Measurements from ENCODE around the gene TPRG1L. TPM values are rescaled to one million over a fixed set of nuclear protein-coding genes. Genes with fewer than 3 reads are reported as not detected.

TPRG1L gene
- total RNA-seq, 4 donors from 2014 or later = 33.9 to 45.1 (median 40.0) TPM

DNA sequence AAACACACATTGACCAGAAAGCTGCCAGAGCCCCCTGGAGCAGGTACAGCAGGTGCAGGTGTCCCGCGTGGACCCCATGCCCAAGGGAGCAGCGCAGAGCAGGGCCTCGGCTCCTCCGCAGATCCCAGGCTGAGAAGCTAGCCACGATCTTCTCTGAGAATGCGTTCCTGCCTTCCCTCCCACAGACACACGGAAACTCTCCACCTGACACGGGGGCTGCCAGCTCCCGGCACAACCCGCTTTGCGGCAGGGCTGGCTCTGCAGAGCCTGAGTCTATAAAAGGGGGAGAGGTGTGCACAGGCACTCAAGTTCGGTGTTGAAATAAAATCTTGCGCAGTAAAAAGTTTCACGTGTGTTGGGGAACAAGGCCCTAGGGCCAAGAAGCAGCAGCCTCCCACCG lies 23.1 kb upstream of the TPRG1L start:
- Histone ChIP-seq H3K27ac (no peak overlapping the region), H3K4me3 (replicated peaks in 1 of 3) (no peak overlapping the region), H3K36me3 (no peaks in the 10 kb centered on the region), H3K4me1 (peaks cover 18 to 23% of the 10 kb centered on the region in 2 donors), H3K27me3 (no peaks in the 10 kb centered on the region), H3K9me3 (no peaks in the 10 kb centered on the region)
- TF ChIP-seq POLR2A (IDR thresholded peaks at IDR 0.05) = no peak
- TF ChIP-seq, protein P1, sequence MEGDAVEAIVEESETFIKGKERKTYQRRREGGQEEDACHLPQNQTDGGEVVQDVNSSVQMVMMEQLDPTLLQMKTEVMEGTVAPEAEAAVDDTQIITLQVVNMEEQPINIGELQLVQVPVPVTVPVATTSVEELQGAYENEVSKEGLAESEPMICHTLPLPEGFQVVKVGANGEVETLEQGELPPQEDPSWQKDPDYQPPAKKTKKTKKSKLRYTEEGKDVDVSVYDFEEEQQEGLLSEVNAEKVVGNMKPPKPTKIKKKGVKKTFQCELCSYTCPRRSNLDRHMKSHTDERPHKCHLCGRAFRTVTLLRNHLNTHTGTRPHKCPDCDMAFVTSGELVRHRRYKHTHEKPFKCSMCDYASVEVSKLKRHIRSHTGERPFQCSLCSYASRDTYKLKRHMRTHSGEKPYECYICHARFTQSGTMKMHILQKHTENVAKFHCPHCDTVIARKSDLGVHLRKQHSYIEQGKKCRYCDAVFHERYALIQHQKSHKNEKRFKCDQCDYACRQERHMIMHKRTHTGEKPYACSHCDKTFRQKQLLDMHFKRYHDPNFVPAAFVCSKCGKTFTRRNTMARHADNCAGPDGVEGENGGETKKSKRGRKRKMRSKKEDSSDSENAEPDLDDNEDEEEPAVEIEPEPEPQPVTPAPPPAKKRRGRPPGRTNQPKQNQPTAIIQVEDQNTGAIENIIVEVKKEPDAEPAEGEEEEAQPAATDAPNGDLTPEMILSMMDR (IDR thresholded peaks at IDR 0.05) = no peak
- no peak for DNase-seq
- intact Hi-C loops (cut with DNase I) = no loop called here
- WGBS, 2 donors = 84% methylated on average over 14 to 15 of the region's 16 CpGs

DNA sequence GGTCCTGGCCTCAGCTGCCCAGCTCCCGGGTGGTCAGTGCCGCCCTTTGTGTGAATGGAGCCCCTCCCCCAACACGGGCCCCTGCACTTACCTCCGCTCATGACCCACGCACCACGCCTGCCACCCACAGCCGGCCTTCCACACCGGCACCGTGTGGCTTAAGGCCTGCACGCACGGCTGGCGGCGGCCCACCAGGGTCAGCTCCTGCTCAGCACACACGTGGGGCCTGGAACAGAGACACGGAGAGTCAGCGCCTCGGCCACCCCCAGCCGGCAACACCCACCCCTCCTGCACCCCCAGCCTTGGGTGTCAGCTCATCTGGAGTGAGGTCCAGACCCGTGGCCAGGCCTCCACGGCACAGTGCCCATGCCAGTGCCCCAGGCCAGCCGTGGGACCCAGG lies 22.4 kb upstream of the TPRG1L start:
- 90 to 97% methylated on average over 7 to 11 of the region's 21 CpGs for WGBS, 2 donors
- DNase-seq = no peak
- Histone ChIP-seq H3K36me3 (no peaks in the 10 kb centered on the region), H3K27me3 (no peaks in the 10 kb centered on the region), H3K4me1 (peaks cover 17 to 19% of the 10 kb centered on the region in 2 donors), H3K4me3 (replicated peaks in 1 of 3) (no peak overlapping the region), H3K27ac (no peak overlapping the region), H3K9me3 (no peaks in the 10 kb centered on the region)
- intact Hi-C loops (cut with DNase I) = no loop called here
- TF ChIP-seq, protein P1 (IDR thresholded peaks at IDR 0.05) = no peak
- TF ChIP-seq POLR2A (IDR thresholded peaks at IDR 0.05) = no peak

GRCh38 chr1:3603156-3603555 lies 21.7 kb upstream of the TPRG1L start:
- Histone ChIP-seq H3K27ac (no peak overlapping the region), H3K9me3 (no peaks in the 10 kb centered on the region), H3K27me3 (no peaks in the 10 kb centered on the region), H3K4me1 (peaks cover 9 to 11% of the 10 kb centered on the region in 2 donors), H3K4me3 (replicated peaks in 1 of 3) (no peak overlapping the region), H3K36me3 (no peaks in the 10 kb centered on the region)
- no peak for TF ChIP-seq POLR2A (IDR thresholded peaks at IDR 0.05)
- TF ChIP-seq, protein P1 (IDR thresholded peaks at IDR 0.05) = no peak
- intact Hi-C loops (cut with DNase I) = no loop called here
- DNase-seq = no peak
- WGBS, 2 donors = 91 to 92% methylated on average over 11 of the region's 11 CpGs

DNA sequence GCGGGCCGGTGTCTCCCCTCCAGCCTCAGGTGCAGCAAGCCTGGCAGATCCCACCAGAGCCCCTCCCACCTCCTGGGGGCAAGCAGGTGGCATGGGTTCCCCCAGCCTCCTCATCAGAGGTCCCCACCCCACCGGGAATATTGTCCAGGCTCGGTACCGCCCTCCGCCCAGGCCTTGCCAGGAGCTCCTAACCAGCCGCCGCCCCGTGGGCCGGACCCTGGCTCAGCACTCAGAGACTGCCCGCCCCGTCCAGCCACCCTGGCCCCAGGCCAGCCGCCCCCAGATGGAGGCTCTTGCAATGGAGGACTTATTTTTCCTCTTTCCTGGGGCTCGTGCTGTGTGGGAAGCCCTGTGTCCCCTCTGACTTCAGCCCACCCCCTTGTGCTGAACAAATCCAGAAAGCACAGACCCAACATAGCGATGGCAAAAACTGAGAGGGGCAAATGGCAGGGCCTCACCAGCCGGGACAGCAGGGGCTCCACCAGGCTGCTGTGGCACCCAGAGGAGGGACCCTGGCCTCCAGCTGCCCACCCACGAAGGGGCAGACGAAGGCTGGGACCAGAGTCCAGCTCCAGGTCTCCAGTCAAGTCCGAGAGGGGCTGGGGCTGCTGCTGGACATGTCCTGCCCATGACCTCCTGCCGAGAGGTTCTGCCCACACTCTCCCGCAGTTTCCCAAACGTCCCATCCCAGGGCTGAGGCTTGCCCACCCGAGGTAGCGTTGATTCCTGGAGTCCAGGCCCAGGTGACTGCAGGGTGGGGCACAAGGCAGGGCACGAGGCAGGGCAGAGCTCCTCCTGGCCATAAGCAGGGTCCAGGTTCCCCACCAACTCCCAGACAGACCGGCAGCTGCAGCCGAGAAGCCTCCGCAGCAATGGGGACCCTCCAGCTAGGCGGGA lies 21.0 kb upstream of the TPRG1L start:
- 74 to 92% methylated on average over 14 to 27 of the region's 29 CpGs for WGBS, 2 donors

GRCh38 chr1:3604468-3604974 lies 20.3 kb upstream of the TPRG1L start:
- 94 to 97% methylated on average over 6 to 8 of the region's 8 CpGs for WGBS, 2 donors
- intact Hi-C loops (cut with DNase I) = no loop called here

More for the DNA sequence above, 21.0 kb upstream of the TPRG1L start:
- no peak for TF ChIP-seq POLR2A (IDR thresholded peaks at IDR 0.05)
- Histone ChIP-seq H3K9me3 (no peaks in the 10 kb centered on the region), H3K4me1 (peaks cover 2 to 4% of the 10 kb centered on the region in 2 donors), H3K27me3 (no peaks in the 10 kb centered on the region), H3K4me3 (replicated peaks in 1 of 3) (no peak overlapping the region), H3K36me3 (no peaks in the 10 kb centered on the region), H3K27ac (no peak overlapping the region)
- no peak for DNase-seq
- intact Hi-C loops (cut with DNase I) = no loop called here

More at GRCh38 chr1:3604468-3604974, 20.3 kb upstream of the TPRG1L start:
- no peak for DNase-seq
- Histone ChIP-seq H3K4me1 (no peaks in the 10 kb centered on the region), H3K4me3 (replicated peaks in 1 of 3) (no peak overlapping the region), H3K36me3 (no peaks in the 10 kb centered on the region), H3K27me3 (no peaks in the 10 kb centered on the region), H3K9me3 (no peaks in the 10 kb centered on the region), H3K27ac (no peak overlapping the region)
- TF ChIP-seq, protein P1 (IDR thresholded peaks at IDR 0.05) = no peak
- no peak for TF ChIP-seq POLR2A (IDR thresholded peaks at IDR 0.05)
